EH (cell line): ENCODE data around the gene PRRG2.

Experiments
- DNase-seq: peaks from one replicate; pipeline ENCODE4 v3.0.0-alpha.2; 2015; ENCODE audit warnings: low read depth

PRRG2 gene

DNA sequence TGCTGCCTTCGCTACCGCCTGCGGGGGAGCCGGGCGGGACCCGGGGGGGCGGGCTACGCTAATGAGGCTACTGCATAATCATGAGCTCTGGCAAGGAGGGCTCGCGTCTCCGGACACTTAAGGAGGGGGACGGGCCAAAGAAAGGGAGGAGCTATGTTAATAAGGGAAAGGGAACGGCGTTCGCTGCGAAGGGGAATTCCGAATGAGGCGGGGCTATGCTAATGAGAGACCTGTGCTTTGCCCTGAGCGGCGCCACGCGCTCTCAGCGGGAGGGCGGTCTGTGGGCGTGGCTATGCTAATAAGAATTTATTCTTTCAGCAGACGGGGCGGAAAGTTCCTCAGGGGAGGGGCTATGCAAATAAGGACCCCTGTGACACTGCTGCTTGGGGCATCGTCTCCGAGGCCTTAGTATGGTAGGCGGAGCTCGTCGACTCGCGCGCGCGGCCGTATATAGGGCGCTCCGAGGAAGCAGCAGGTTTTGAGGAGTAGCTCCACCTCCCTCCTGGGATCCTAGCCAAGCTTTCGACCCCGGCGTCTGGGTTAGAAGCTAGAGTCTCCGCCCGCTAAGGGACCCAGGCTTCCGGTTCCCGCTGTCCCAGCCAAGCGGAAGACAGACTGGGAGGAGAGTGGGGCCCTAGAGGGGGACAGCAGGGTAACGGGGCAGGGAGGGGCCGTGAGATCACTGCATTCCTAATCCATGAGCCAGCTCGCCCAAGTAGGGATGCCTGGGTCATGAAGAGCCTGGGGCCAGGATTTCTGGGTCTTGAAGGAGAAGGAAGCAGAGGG lies 59.2 kb downstream of the PRRG2 start, which contains the start of gene RRAS:
RRAS (minus strand) TSS at position 31 of the 786 bp plus-strand sequence. CDS start 45 bp downstream, outside the sequence.
- DNase-seq = peak; percentile 100
